GM12874 (cell line): Measurements from ENCODE around the gene TM4SF5.

Source experiments
- TF ChIP-seq, protein P1 (sequence below): IDR thresholded peaks from 2 replicates; pipeline ENCODE4 v1.5.1; 2011; ENCODE audit warnings: low read depth, mild to moderate bottlenecking, control low read depth, low read length, moderate library complexity; ENCODE audit not compliant: insufficient read depth

TM4SF5 gene

DNA sequence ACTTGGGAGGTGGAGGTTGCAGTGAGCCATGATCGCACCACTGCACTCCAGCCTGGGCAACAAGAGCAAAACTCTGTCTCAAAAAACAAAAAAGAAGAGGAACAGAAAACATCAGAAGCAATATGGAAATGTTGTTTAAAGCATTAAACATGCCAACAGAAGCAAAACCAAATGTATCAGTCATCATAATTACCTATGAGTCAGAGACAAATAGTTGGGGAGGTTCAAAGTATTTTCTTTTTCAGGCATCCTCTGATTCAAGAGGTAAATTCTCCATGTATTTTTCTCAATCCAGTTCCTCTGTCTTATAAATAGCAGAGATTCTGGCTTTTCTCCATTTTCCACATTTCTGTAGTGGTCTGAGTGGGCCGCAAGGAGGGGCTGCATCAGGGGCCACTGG is 2.1 kb upstream of the TM4SF5 start:
- TF ChIP-seq, protein P1, sequence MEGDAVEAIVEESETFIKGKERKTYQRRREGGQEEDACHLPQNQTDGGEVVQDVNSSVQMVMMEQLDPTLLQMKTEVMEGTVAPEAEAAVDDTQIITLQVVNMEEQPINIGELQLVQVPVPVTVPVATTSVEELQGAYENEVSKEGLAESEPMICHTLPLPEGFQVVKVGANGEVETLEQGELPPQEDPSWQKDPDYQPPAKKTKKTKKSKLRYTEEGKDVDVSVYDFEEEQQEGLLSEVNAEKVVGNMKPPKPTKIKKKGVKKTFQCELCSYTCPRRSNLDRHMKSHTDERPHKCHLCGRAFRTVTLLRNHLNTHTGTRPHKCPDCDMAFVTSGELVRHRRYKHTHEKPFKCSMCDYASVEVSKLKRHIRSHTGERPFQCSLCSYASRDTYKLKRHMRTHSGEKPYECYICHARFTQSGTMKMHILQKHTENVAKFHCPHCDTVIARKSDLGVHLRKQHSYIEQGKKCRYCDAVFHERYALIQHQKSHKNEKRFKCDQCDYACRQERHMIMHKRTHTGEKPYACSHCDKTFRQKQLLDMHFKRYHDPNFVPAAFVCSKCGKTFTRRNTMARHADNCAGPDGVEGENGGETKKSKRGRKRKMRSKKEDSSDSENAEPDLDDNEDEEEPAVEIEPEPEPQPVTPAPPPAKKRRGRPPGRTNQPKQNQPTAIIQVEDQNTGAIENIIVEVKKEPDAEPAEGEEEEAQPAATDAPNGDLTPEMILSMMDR, result no peak

DNA sequence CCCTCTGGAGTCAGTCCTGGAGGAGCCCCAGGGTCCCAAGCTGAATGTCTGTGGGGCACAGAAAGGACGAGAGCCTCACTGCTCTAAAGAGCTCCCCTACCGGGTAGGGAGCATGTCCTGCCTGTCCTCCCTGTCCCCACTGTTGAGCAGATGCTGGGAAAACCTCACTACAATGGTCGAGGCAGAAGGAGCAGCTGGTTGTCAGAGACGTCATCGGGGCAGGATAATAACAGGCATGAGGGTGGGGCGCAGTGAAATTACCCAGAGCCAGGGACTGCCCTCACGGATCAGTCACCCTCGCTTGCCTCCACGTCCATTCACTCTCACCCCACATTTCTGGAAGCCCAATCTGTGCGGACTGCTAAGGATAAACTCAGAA is 538 bp downstream of the TM4SF5 start:
- TF ChIP-seq, protein P1, result no peak

DNA sequence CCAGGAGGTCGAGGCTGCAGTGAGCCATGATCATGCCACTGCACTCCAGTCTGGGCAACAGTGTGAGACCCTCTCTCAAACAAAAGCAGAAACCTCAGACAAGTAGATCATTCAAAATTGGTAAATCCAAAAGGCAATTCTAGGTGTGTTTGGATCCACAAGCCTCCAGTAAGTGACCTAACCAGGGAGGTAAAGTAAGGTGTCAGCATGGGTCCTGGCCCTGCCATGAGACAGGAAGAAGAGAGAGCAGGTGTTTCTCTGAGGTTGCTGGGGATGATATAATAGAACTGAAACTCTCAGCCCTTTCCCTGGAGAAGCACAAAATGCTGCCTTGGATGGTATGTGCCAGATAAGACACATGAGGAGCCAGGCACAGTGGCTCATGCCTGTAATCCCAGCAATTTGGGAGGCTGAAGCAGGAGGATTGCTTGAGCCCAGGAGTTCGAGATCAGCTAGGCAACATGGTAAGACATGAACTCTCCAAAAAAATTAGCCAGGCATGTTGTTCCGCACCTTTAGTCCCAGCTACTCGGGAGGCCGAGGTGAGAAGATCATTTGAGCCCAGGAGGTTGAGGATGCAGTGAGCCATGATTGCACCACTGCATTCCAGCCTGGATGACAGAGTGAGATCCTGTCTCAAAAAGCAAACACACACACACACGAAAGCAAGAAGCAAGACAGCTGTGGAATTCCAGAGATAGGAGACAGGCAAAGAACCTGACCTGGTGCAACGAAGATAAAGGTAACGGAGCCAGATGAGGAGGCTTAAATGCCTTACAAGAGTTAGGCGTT is 6.5 kb downstream of the TM4SF5 start:
- TF ChIP-seq, protein P1, result no peak

DNA sequence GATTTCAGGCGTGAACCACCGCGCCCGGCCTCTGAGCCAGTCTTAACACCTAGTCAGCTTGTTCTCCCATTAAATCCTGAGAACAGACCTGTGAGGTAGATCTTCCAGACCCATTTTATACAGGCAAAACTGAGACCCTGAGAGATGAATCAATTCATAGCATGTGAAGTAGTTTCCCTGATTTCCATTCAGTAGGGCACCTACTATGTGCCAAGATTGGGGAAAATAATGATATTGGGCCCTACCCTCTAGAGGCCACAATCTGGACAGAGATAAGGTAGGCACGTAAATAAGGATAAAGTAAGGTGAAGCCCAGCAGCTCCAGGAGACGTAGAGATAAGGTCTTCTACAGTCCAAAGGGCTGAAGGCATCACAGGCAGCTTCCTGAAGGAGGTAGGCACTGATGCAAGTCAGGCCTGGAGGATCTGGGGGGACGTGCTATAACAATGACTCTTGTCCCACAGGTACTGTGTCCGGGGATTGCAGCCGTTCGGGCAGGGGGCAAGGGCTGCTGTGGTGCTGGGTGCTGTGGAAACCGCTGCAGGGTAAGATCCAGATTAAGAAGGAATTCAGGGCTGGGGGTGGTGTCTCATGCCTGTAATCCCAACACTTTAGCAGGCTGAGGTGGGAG is 8.8 kb downstream of the TM4SF5 start:
- TF ChIP-seq, protein P1, result no peak

DNA sequence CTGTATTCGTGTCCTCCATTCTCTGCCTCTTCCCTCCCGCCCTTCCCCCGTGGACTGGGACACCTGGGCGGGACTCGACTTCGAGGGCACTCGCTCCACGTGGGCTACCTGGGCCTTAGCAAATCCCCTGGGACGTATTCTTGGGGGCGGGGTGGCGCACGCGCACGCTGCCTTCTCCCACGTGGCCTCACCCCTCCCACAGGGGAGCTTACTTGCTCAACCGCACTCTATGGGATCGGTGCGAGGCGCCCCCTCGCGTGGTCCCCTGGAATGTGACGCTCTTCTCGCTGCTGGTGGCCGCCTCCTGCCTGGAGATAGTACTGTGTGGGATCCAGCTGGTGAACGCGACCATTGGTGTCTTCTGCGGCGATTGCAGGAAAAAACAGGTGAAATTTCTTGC is 11.0 kb downstream of the TM4SF5 start:
- TF ChIP-seq, protein P1, result peak; percentile 11; the same call in 1 of the 2 replicates

DNA sequence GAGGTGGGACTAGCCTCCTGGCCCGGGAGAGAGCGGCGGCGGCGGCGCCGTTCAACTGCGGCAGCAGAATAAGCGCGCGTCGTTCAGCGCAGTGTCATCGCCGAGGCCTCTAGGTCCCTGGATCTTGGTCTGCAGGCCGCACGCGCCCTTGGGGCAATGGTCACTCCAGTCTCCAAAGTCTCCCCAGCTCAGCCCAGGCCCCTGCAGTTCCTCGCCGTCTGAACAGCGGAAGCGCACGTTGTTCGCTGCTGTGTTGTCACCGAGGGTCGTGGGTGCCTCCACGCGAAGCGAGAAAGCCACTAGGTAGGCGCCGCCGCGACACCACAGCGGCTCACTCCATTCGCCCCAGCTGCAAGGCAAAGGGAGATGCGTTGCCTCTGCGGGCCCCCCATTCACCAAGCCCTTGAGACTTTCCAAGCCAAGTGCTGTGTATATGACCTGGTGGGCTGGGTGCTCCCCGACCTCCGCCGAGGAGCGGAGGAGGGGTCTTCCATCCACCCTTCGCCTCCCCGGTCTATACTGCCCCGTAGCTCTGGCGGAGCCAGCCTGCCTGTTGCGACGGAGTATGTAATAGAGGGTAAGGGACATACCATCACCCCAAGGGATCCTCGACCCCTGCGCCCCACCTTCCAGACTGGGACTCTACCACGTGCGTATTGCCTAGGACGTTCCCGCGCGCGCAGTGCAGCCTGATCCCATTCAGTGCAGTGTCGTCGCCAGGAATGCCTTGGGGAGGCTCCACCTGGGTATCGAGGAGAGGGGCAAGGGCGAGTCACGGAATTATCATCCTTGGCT is 13.8 kb downstream of the TM4SF5 start:
- TF ChIP-seq, protein P1, result no peak

DNA sequence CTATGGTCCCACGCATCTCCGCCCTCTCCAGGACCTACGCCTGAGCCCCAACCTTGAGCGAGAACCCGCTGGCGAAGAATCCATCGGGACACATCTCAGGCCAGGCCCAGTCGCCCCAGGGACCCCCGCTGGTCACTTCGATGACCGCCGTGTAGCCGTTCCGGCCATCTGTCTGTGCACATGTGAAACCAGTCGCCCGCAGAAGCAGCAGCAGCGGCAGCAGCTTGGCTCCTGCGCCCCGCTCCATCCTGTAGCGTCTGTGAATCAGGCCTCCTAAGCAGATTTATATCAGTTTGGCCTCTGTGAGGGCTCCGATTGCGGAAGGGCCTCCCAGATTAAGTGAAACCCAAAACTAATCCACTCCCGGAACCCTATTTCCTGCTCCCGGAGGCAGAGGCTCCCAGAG is 14.4 kb downstream of the TM4SF5 start, which contains the start of gene VMO1:
TSS of gene VMO1 (minus strand) at position 259 of the 406 bp plus-strand sequence. CDS start at position 247, 12 bp downstream.
- TF ChIP-seq, protein P1, result no peak
